A204.1 (cell line): Measurements from ENCODE around the gene MRPL21.
"Not testable (repeated sequence)": the region's sequence is repeated elsewhere in the genome, so short reads cannot be mapped to it uniquely, and the experiment has no call there.

Source experiments
- FAIRE-seq: peaks from 2 replicates; lab custom pipeline; 2012; peaks lifted over from hg19 to GRCh38; lab: Jason Lieb, UNC

Gene MRPL21

DNA sequence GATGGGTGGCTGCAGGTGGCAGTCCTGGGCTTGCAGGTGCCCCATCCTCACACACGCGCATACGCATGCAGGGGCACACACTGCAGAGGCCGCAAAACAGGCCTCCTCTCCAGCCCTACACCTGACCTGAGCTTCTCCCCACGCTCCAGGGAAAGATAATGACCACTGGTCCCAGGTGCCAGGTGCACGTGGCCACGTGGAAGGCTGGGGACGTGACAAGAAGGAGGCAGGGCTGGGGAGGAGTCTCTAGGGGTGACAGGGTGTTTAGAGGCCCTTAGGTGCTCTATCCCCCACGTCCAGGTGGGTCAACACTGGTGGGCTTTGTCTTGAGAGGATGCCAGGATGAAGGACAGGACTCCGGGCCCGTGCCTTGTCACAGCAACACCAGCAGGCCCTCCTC lies 38.4 kb downstream of the MRPL21 start:
- no peak for FAIRE-seq

DNA sequence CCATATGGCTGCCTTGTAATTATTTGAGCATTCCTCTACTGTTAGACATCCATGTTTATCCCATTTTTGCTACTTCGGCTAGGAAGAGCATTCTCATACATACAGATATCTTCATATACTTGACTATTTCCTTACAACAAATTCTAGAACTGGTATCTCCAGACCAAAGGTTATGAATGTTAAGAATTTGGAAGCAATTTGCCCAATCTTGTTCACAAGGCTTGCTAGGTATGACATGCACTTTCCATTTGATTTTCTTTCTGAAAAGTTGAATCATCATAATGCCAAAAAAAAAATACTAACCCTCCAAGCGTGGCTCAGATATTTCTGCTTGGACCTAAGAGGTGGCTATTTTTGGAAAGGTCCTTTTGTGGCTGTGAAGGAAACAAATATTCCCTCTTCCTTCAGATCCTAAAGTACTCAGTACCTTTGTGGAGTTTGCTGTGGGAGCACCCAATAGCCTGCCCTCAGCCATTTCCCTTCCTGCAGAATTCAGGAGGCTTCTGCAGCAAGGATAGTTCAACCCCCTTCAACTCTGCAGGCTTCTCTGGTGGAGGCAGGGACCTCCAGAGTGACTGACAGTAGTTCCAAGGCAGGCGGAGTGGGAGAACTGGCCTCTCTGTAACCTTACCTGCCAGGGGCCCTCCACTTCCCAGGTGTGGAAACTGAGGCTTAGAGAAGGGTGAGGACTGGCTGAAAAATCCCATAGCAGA lies 39.9 kb downstream of the MRPL21 start:
- no peak for FAIRE-seq

DNA sequence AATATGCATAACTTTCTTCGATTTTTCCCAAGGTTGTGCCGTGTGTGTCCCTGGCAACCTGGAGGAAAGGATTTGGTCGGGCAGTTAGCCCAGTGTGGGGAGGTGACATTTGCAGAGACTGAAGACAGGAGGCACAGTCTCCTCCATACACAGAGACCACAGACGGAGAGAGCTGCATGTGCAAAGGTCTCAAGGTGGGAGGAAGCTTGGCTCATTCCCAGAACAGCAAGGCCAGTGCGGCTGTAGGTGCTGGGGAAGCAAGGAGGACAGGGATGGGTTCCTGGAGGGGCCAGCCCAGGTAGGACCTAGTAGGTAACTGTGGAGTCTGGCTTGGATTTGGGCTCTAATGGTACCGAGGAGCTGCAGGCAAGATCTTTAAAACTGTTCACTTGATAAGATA lies 41.2 kb downstream of the MRPL21 start:
- FAIRE-seq = no peak

DNA sequence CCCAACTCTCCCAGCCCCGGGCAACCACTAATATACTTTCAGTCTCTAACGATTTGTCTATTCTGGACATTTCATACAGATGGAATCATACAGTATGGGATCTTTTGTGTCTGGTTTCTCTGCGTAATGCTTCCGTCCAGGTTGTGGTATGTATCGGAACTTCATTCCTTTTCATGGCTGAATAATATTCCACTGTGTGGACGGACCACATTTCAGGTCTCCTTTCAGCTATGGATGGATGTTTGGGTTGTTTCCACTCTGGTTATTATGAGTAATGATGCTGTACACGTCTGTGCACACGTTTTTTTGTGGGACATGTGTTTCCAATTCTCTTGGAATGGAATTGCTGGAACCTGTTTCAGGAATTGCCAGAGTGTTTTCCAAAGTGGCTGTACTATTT lies 44.5 kb downstream of the MRPL21 start:
- no peak for FAIRE-seq

DNA sequence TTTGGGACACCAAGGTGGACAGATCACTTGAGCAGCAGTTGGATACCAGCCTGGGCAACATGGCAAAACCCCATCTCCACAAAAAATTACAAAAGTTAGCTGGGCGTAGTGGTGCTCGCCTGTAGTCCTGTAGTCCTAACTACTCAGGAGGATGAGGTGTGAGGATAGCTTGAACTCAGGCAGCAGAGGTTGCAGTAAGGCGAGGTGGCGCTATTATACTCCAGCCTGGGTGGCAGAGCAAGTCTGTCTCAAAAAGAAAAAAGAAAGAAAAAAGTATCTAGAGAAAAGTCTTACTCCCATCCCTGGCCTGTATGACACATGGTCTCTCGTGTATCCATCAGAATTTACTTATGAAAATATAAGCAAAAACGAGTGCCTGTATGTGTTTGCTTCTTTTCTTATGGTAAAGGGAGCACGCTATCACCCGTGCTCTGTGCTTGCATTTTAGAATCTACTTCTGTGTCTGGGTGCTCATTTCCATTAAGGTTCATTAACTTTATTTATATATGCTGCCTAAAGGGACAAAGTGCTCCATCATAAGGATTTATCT lies 46.5 kb downstream of the MRPL21 start:
- no peak for FAIRE-seq

DNA sequence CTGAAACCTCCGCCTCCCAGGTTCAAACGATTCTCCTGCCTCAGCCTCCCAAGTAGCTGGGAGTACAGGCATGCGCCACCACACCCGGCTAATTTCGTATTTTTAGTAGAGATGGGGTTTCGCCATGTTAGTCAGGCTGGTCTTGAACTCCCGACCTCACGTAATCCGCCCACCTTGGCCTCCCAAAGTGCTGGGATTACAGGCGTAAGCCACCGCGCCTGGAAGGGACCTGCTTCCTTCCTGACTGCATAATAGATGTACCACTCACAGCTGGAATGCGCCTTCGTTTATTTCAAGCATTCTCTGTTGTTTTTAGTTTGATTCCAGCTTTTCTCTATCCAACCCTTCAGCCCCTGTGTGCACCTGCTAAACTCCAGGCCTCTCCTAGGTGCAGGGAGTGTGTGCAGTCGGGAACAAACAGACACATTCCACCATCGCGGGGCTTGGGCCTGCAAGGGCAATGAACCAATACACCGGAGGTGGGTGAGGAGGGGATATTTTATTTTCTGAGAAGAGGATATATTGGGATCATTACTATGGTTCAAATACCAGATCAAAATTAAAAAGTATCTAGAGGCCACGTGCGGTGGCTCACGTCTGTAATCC lies 47.1 kb downstream of the MRPL21 start:
- FAIRE-seq = not testable (repeated sequence)

DNA sequence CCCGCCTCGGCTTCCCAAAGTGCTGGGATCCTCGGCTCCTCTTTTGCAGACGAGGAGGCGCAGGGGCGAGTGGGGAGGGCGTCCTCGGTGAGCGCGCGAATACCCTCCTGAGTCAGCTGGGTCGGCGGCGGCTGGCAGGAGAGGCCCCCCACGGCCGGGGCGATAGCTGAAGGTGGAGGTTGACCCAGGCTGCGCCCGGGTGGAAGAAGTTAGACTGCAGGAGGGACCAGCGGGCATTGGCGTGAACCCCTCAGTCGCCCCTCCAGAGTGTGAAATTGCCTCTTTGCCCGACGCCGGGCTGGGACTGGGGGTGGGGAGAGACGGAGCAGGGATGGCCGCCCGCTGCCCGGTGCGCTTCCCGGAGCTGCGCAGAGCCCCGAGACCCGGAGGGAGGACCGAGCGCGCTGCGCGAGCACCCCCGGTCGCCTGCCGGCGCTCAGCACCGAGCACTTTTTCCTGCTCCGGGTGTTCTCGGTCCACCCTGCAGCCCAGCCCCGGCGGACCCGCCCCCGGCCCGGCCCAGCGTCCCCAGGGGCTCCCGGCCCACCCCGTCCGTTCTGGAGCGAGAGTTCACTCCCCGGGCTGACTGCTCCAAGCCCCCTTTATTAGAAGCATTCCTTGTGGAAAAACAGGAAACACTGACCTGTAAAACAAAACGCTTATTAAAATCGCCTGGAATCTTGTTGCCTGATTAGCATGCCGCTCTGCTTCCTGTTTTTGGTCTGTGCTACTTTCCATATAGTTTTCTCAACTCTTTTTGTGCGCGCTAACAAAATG lies 48.2 kb downstream of the MRPL21 start:
- no peak for FAIRE-seq

DNA sequence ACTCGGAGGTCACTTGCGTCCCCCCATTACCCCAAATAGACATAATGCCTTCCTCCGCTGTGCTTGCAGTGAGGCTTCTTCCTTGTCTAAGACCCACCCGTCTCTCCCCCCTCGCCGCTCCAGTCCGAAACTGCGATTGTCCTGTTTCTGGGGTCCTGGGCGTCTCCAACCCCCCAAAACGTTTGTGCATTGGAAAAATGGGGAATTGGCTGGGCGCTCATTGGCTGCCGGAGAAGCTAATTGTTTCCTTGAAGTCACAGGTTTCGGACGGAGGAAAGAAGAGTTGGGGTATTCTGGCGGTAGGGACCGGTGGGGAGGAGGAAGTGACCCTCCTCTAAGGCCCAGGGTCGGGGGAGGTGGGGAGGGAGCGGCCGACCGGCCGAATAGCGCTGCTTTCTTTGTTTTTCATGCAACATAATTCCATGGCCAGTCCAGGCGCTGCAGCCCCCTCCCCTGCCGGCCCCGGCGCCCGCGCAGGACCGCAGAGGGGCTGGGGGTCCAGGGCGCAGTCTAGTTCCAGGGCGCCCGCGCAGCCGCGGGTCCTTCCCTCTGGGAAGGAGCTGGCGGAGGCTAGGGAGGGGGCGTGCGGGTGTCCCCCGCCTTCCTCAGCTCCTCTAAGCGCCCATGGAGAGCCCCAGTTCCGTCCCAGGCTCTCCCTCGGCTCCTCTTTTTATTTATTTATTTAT lies 49.2 kb downstream of the MRPL21 start:
- FAIRE-seq = no peak

DNA sequence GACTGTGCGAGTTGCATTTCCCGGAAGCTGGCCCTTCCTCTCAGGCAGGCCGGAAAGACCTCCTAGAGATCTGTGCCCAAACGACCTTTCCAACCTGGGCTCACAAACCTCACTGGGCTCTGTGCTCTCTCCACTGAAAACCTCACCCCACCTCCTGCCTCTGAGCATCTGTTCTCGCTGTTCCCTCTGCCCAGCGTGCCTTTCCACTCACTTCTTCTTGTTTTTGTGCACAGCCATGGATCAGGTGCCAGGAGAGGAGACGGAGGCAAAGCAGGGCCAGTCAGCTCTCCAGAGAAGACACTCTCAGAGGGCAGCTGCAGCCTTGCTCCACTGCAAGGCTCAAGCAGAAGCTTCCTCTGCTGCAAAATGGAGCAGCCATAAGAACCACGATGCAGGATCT lies 51.0 kb downstream of the MRPL21 start:
- FAIRE-seq = no peak

DNA sequence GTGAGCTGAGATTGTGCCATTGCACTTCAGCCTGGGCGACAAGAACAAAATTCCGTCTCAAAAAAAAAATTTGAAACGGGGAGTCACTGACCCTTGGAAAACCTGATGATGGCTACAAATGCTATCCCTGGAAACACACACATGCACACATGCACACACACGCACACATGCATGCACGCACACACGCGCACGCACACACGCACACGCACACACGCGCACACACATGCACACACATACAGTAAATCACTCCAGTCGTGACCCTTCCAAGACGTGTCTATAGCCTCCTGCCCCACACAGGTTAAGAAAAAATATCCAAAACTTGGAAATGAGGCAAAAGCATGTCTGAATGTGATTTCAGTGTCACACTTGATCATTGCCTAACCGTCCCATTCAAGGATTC lies 55.2 kb downstream of the MRPL21 start:
- FAIRE-seq = no peak

DNA sequence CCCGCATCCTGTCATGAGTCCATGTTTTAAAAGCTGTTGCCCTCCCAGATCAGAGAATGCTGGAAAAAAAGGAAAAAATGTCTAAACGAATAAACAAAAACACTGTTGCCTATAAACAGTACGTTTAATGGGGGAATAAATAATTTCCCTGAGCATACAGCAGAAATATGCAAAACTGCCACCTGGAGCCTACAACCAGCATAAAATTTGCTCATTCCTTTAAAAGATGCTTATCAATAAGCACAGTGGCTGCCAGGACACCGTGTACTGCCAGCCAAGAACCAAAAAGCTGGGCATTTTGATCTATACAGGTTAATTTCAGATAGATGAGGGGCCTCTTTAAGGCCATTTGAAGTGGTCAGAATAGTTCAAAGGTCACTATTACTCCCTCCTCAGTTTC lies 56.2 kb downstream of the MRPL21 start:
- FAIRE-seq = no peak

DNA sequence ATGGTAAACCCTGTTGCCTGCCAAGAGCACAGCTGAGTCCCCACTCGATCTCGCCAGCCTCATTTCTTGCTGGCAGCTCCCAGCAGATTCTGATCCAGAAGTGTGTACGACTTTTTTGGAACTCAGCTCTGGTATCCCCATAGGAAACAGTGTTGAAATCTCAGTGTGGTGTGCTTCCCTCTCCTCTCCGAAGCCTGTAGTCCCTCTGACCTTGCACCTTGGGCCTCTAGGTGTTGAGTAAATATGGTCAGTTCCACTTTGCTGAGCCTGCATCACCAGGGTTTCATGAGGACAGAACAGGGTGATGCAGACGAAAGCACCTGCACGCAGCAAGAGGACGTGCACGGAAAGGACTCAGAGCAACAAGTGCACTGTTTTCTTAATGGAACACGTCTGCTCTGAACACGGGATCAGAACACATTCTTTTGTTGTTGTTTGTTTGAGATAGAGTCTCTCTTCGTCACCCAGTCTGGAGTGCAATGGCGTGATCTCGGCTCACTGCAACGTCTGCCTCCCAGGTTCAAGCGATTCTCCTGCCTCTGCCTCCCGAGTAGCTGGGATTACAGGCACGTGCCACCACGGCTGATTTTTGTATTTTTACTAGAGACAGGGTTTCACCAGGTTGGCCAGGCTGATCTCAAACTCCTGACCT lies 58.2 kb downstream of the MRPL21 start:
- no peak for FAIRE-seq

DNA sequence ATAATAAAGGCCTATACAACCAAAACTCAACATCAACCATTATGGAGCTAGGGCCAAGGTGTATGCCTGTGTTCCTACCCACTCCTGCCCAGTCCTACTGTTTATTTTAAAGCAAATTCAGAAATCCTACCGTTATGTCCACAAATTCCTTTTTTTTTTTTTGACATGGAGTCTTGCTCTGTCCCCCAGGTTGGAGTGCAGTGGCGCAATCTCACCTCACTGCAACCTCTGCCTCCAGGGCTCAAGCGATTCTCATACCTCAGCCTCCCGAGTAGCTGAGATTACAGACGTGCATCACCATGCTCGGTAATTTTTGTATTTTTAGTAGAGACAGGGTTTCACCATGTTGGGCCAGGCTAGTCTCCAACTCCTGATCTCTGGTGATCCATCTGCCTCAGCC lies 58.8 kb downstream of the MRPL21 start:
- FAIRE-seq = no peak

DNA sequence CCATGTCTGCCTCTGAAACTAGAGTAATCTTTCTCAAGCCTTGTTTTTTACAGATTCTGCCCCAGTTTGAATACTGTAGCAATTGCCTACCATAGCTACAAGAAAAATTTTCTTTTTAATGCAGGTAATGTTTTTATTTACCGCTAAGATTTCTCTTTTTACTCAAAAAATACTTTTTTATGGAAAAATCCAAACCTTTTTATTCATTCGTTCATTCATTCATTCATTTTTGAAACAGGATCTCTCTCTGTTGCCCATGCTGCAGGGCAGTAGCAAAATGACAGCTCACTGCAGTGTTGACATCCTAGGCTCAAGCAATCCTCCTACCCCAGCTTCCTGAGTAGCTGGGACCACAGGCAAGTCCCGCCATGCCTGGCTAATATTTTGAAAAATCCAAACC lies 59.3 kb downstream of the MRPL21 start:
- no peak for FAIRE-seq

DNA sequence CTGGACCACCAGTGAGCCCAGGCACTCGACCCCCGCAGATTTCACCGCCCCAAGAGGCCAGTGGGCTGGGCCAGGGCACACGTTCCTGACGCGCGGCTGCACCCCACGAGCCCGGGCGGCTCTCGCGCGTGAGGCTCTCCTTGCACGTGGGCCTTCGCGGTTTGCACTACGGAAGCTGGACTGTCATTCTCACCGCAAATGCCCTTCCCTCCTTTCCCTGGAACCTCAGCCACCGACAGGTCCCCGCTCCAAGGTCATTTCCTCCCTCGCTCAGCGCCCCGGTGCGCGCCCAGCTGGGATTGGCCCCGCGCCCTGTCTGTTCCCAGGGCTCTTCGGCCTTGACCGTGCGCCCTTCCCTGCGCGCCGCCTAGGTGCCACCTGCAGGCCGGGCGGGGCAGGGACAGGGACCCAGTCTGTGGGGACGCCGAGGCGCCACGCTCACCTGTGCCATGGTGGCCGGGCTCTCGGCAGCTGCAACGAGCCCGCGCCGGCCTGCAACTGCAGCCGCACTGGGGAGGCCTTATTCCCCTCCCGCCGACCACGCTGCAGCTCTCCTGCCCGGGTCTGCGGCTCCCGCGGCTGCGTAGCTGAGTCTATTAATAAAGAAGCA lies 59.8 kb downstream of the MRPL21 start:
- no peak for FAIRE-seq

DNA sequence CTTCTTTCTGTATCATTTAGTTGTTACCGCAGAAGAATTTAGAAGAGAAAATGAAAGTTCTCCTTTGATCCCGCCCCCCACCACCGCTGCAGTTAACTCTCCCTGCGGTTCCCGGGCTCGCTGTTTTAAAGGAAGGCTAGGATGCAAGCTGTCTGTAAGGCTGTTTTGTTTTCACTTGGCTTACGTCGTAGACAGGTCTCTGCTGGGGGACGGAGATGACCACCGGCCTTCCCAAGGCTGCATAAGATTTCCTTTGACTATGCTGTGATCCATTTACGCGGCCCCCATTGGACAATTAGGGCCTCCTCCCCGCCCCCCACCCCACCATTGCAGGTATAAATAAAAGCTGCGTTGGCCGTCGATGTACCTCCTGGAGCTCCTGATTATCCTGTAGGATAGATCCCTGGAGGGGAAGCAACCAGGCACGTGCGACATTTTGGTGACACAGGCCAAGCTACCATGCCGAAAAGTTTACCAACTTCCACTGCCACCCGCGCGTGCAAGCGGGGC lies 60.5 kb downstream of the MRPL21 start:
- FAIRE-seq = no peak

DNA sequence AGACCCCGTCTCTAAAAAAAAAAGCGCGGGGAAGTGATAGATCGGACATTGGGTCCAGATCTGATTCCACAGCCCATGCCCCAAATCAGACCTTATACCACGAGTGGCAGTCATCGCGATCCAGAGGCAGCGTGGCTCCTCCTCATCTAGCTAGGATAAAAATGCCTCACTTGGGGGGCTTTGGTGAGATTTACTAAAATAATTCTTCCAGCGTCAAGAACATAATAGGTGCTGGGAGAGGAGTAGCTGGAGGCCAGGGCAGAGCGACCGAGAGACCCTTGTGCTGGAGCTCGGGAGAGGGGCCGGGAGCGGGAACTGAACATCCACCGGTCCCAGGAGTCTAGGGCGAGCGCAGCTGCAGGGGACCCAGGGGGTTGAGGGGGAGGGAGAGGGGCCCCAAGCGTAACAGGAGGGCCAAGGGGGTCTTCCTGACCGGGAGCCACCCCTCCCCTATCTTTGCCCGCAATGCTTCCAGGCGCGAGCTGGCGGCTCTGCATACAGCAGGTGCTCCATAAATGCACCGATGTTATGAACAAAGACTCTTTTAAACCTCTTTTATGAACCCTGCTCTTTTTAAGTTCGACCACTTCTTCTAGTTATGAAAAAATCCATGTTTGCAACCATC lies 61.1 kb downstream of the MRPL21 start:
- no peak for FAIRE-seq

DNA sequence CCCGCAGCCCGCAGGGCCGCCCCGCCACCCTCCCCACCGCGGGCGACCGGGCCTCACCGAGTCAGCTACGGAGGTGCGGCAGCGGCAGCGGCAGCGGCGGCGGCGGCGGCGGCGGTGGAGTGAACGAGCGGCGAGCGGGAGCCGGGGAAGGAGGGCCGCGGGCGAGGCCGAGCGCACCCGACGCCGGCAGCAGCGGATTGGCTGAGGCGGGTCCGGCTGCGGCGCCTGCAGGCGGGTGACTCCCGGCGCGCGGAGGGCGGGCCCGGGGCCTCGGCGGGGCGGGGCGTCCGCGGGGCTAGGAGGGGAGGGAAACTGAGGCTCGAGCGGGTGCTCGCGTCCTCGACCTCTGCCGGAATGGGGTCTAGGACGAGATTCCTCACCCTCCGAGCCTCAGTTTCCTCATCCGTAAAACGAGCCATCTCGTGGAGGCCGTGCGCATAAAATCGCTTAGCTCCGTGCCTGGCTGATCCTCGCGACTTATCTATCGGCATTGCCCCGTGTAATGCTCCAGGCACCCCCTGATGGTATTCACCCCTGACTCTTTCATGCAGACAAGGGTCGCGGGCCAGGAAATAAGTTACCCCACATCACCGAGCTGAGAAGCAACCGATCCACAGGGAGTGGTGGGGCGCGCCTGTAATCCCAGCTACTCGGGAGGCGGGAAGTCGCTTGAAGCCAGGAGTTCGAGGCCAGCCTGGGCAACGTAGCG lies 61.8 kb downstream of the MRPL21 start, which contains the start of gene CPT1A:
Gene CPT1A, minus strand, starts transcription at position 199 of the 709 bp plus-strand sequence. CDS start 26,442 bp downstream, outside the sequence.
- no peak for FAIRE-seq
